HUES6 (cell line): ENCODE measurements around the gene ABHD8.

Experiments
- H3K27ac ChIP-seq: 2 replicates; pipeline ENCODE4 v1.7.0; 2013; ENCODE audit warnings: low read depth, mild to moderate bottlenecking, low read length, inconsistent platforms
- H3K27me3 ChIP-seq: 2 replicates; pipeline ENCODE4 v1.6.1; 2013; ENCODE audit warnings: low read length; ENCODE audit not compliant: control insufficient read depth, insufficient read depth
- H3K36me3 ChIP-seq: 2 replicates; pipeline ENCODE4 v1.6.1; 2013; ENCODE audit warnings: low read length; ENCODE audit not compliant: control insufficient read depth, insufficient read depth
- H3K4me1 ChIP-seq: 2 replicates; pipeline ENCODE4 v1.6.1; 2013; ENCODE audit warnings: low read length; ENCODE audit not compliant: control insufficient read depth, insufficient read depth
- H3K4me3 ChIP-seq: 2 replicates; pipeline ENCODE4 v1.5.1; 2013; ENCODE audit warnings: low read depth, low read length
- H3K9ac ChIP-seq: one replicate; pipeline ENCODE4 v1.6.1; 2013; ENCODE audit warnings: mild to moderate bottlenecking, low read length
- H3K9me3 ChIP-seq: 2 replicates; pipeline ENCODE4 v1.6.1; 2013; ENCODE audit warnings: low read depth, low read length; ENCODE audit not compliant: control insufficient read depth, insufficient read depth

Gene ABHD8

DNA sequence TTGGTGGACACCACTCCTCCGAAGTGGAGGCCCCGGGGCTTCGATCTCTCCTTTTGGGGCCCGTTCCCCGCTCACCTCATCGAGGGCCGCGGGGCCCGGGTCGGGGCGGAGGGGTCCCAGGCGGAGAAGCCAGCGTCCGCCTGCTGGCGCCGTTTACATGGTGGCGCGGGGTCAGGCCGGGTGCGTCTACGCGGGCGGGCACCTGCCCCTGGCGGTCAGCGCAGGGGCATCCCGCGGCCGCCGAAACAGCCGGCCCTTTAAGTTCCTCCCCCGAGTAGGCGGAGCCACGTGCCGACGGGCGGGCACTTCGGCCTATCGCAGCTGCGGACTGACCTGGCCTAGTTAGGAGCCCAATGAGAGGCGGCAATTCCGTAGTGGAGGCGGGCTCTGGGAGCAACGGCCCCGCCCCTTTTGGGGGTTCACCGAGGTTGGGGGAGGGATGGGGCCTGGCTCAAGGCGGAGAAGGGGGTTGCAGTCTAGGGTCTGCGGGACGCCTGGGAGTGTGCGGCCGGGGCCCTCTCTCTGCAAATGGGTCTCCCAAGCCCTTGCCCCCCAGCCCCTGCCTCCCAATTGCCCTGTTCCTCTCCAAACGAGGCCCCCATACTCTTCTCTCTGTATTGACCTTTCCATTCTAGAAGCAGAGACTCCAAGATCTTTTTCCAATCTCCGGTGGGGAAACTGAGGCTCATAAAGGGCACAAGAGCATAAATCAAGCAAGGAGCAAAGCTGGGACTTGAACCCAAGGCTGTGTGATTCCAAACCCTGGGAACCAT, at the start of gene ABHD8:
Gene ABHD8, minus strand, starts transcription at position 259 of the 773 bp plus-strand sequence. CDS start 1,809 bp downstream, outside the sequence.
- H3K9ac ChIP-seq = peak within 1 kb of the TSS; percentile 41
- peaks cover 32% of the 10 kb centered on the region for H3K4me1 ChIP-seq
- peaks cover 12% of the 10 kb centered on the region for H3K36me3 ChIP-seq
- H3K27ac ChIP-seq = peak within 1 kb of the TSS; percentile 37; the same call in 1 of the 2 replicates
- no peaks in the 10 kb centered on the region for H3K27me3 ChIP-seq
- peak within 1 kb of the TSS; percentile 64 for H3K4me3 ChIP-seq
- H3K9me3 ChIP-seq = peaks cover under 1% of the 10 kb centered on the region; the same call in 1 of the 2 replicates

DNA sequence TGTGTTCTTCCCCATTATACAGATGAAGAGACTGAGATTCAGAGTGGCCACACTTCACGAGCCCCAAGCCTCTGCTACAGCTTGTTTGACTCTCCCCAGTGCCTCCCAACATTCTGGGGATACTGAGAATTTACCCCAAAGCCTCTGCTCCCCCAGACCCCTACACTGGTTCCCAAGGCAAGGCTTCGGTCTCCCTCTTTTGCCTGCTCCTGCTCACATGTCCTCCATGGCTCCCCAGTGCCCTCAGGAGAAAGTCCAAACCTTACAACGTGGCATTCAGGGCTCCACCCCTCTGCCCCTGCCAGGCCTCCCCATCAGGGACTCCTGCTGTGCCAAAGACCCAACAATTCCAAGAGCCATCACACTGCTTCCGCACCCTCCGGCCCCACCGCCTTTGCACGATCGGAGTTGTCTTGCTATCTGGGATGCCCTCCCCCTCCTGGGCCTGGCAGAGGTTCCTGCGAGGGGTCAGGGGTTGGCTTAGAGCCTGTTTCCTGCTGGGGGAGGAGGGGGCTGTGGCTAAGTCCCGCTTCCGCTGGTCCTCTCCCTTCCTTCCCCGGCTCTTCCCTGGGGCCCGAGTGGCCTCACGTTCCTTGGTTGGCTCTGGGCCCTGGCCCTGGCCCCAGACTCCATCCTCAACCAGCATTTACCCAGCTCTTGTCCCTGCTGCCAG, 49.5 kb upstream of the ABHD8 start:
- Histone ChIP-seq H3K9ac (no peak overlapping the region), H3K4me3 (no peak overlapping the region), H3K36me3 (no peaks in the 10 kb centered on the region), H3K4me1 (peaks cover 15% of the 10 kb centered on the region; the same call in 1 of the 2 replicates), H3K27ac (no peak overlapping the region), H3K27me3 (no peaks in the 10 kb centered on the region), H3K9me3 (no peaks in the 10 kb centered on the region)

GRCh38 chr19:17351815-17352435, 48.7 kb upstream of the ABHD8 start:
- Histone ChIP-seq H3K27ac (no peak overlapping the region), H3K4me3 (no peak overlapping the region), H3K9me3 (no peaks in the 10 kb centered on the region), H3K9ac (no peak overlapping the region), H3K4me1 (peaks cover 15% of the 10 kb centered on the region; the same call in 1 of the 2 replicates), H3K36me3 (no peaks in the 10 kb centered on the region), H3K27me3 (no peaks in the 10 kb centered on the region)

GRCh38 chr19:17348700-17349099, 45.5 kb upstream of the ABHD8 start:
- no peaks in the 10 kb centered on the region for H3K36me3 ChIP-seq
- H3K9ac ChIP-seq = peak overlapping the region; percentile 60
- H3K9me3 ChIP-seq = no peaks in the 10 kb centered on the region
- H3K27me3 ChIP-seq = no peaks in the 10 kb centered on the region
- H3K27ac ChIP-seq = no peak overlapping the region; the same call in 1 of the 2 replicates
- peaks cover 15% of the 10 kb centered on the region; the same call in 1 of the 2 replicates for H3K4me1 ChIP-seq
- H3K4me3 ChIP-seq = 0 out of 2 replicates have a peak overlapping the region, but pooled peaks have one; percentile 15

DNA sequence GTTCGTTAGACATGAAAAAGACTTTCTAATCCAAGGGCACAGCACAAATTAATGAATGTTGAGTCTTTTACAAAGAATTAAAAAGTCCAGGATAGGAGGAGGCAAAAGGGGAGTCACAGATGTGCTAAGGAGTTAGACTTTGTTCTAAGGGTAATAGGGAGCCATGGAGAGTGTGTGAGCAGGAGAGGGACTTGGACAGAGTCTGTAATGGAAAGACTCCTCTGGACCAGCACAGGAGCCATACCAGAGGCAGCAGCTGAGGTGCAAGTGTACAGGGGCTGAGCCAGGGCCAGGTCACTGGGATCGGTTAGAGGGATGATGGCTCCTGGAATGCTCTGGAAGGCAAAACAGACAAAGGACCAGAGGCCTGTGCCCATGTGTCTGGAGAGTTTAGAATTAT, 44.7 kb upstream of the ABHD8 start:
- no peak overlapping the region for H3K27ac ChIP-seq
- H3K4me3 ChIP-seq = no peak overlapping the region
- no peaks in the 10 kb centered on the region for H3K27me3 ChIP-seq

GRCh38 chr19:17347361-17347760, 44.1 kb upstream of the ABHD8 start:
- H3K9me3 ChIP-seq = no peaks in the 10 kb centered on the region
- H3K27me3 ChIP-seq = no peaks in the 10 kb centered on the region
- peaks cover 15% of the 10 kb centered on the region; the same call in 1 of the 2 replicates for H3K4me1 ChIP-seq
- no peak overlapping the region for H3K4me3 ChIP-seq
- H3K9ac ChIP-seq = no peak overlapping the region
- peaks cover 3% of the 10 kb centered on the region; the same call in 1 of the 2 replicates for H3K36me3 ChIP-seq
- H3K27ac ChIP-seq = no peak overlapping the region

More for the DNA sequence above, 44.7 kb upstream of the ABHD8 start:
- Histone ChIP-seq H3K9ac (no peak overlapping the region), H3K9me3 (no peaks in the 10 kb centered on the region), H3K4me1 (peaks cover 15% of the 10 kb centered on the region; the same call in 1 of the 2 replicates), H3K36me3 (no peaks in the 10 kb centered on the region)

- Histone ChIP-seq H3K36me3 (peaks cover 10% of the 10 kb centered on the region), H3K4me3 (no peak overlapping the region), H3K4me1 (peaks cover 15% of the 10 kb centered on the region; the same call in 1 of the 2 replicates), H3K9ac (no peak overlapping the region), H3K9me3 (no peaks in the 10 kb centered on the region), H3K27me3 (no peaks in the 10 kb centered on the region), H3K27ac (no peak overlapping the region)
Observed at GRCh38 chr19:17346109-17346671, 43.0 kb upstream of the ABHD8 start.

DNA sequence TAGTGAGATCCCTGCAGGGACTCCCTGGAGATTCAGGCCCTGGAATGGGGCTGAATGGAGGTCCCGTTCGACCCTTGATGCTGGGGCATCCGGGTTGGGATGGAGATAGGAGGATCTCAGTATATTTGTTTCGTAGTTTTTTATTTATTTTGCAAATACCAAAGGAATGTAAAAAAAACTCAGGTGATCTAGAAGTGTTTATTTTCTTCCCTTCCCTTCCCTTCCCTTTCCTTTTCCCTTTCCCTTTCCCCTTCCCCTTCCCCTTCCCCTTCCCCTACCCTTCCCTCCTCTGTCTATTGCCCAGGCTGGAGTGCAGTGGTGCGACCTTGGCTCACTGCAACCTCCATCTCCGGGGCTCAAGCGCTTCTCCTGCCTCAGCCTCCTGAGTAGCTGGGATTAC, 38.6 kb upstream of the ABHD8 start:
- H3K9ac ChIP-seq = no peak overlapping the region
- H3K36me3 ChIP-seq = peaks cover 10% of the 10 kb centered on the region
- H3K4me3 ChIP-seq = no peak overlapping the region
- no peaks in the 10 kb centered on the region for H3K27me3 ChIP-seq
- H3K27ac ChIP-seq = no peak overlapping the region
- peaks cover 20% of the 10 kb centered on the region for H3K4me1 ChIP-seq
- no peaks in the 10 kb centered on the region for H3K9me3 ChIP-seq

DNA sequence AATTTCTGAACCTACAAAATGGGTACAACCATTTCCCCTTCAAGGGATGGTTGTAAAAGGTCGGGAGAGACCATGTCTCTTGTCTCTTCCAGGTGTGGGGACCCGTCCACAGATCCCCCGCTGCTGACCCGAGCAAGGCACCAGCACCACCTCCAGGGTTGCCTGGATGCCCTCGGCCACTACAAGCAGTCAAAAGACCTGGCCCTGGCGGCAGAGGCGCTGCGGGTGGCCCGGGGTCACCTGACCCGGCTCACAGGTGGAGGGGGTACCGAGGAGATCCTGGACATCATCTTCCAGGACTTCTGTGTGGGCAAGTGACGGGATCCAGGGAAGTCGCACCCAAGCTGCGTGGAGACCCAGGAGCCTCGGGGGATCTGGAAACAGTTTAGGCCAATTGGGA, 38.2 kb upstream of the ABHD8 start:
- H3K4me1 ChIP-seq = peaks cover 20% of the 10 kb centered on the region
- no peak overlapping the region for H3K9ac ChIP-seq
- no peaks in the 10 kb centered on the region for H3K9me3 ChIP-seq
- no peak overlapping the region for H3K4me3 ChIP-seq
- H3K27ac ChIP-seq = no peak overlapping the region
- no peaks in the 10 kb centered on the region for H3K27me3 ChIP-seq
- peaks cover 10% of the 10 kb centered on the region for H3K36me3 ChIP-seq

DNA sequence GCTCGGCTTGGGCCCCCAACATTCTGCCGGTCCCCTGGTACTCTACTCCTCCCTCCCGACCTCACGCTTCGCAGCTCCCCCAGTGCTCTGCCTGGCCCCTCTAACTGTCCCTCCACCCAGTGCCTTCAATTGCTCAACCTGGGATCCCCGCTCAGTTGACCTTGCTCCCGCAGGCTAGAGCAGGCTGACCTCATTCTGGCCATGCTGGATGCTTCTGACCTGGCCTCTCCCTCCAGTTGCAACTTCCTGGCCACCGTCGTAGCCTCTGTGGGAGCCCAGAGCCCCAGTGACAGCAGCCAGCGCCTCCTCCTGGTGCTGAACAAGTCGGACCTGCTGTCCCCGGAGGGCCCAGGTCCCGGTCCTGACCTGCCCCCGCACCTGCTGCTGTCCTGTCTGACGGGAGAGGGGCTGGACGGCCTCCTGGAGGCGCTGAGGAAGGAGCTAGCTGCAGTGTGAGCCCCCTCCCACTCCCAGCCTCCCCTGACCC, 37.7 kb upstream of the ABHD8 start:
- peaks cover 20% of the 10 kb centered on the region for H3K4me1 ChIP-seq
- H3K27me3 ChIP-seq = no peaks in the 10 kb centered on the region
- no peak overlapping the region for H3K9ac ChIP-seq
- peaks cover 10% of the 10 kb centered on the region for H3K36me3 ChIP-seq
- H3K9me3 ChIP-seq = no peaks in the 10 kb centered on the region
- no peak overlapping the region for H3K27ac ChIP-seq
- peak overlapping the region; percentile 32; the same call in 1 of the 2 replicates for H3K4me3 ChIP-seq
